Ovary (tissue), 9 donors: ENCODE results near the gene MRPS31. TPM values are rescaled to one million over a fixed set of nuclear protein-coding genes. Genes with fewer than 3 reads are reported as not detected.

Experiments used
- DNase-seq, 5 donors: peaks; one replicate each; pipeline ENCODE4 v3.0.0-alpha.2; 2019 to 2020
- H3K27ac ChIP-seq, 2 donors: fragments of 200-600 bp; one replicate each; pipeline versions ENCODE4 v1.5.1 to v1.8.0; 2019 to 2022
- H3K27me3 ChIP-seq: fragments of 200-600 bp; one replicate; pipeline ENCODE4 v1.8.0; 2022
- H3K36me3 ChIP-seq: fragments of 200-600 bp; sonication (generic); one replicate; pipeline ENCODE4 v1.5.1; 2019
- H3K4me1 ChIP-seq: one replicate; pipeline ENCODE4 v1.8.1; 2013; ENCODE audit warnings: mild to moderate bottlenecking, moderate library complexity; ENCODE audit not compliant: insufficient read depth
- H3K4me3 ChIP-seq: fragments of 200-600 bp; sonication (generic); one replicate; pipeline ENCODE4 v1.5.1; 2017
- H3K9me3 ChIP-seq, 2 donors: fragments of 200-600 bp in 1 of 2; sonication (generic) in 1 of 2; one replicate each; pipeline versions ENCODE4 v1.5.1 to v1.8.1; 2013 to 2019; ENCODE audit warnings: mild to moderate bottlenecking in 1 of 2, moderate library complexity in 1 of 2
- CTCF ChIP-seq, 3 donors: fragments of 450-650 bp in 2 of 3; fragments of 200-600 bp in 1 of 3; IDR thresholded peaks; one replicate each; pipeline versions ENCODE4 v1.5.1 to v1.8.0; 2016 to 2022; ENCODE audit warnings: antibody characterized with exemption in 3 of 3, mild to moderate bottlenecking in 1 of 3
- EP300 ChIP-seq: sonication (generic); formaldehyde crosslinking; IDR thresholded peaks from one replicate; pipeline ENCODE4 v1.6.1; 2017; ENCODE audit warnings: antibody characterized with exemption
- POLR2A ChIP-seq: fragments of 450-650 bp; IDR thresholded peaks from one replicate; pipeline ENCODE4 v1.6.1; 2017; ENCODE audit warnings: antibody characterized with exemption, mild to moderate bottlenecking, moderate library complexity
- WGBS, 3 donors: extraction: QIAGEN DNeasy Blood & Tissue Kit in 1 of 3; methylation state at CpG; one replicate each; pipeline versions ENCODE4 v1.1.5 to v1.1.7; 2013 to 2017; 5-methylcytosine and 5-hydroxymethylcytosine counted together
- intact Hi-C, 4 donors: fragments of 100-400 bp; cut with DNase I; formaldehyde crosslinking; loops; one replicate each; pipeline versions ENCODE4 v1.11.0 to v1.15.1; 2022 to 2023
- polyA plus RNA-seq, 2 donors: library from polyadenylated mRNA; stranded (reverse); fragments of 200-250 nt in 1 of 2; fragments of 350-450 nt in 1 of 2; fragmentation: Illumina TruSeq in 1 of 2; extraction: RNeasy Lipid Tissue Mini Kit (QIAGEN cat#74804) in 1 of 2; gene quantifications; one replicate each; pipeline ENCODE4 v1.2.3, GENCODE V29; 2013 to 2014
- total RNA-seq, 7 donors: library from RNA; depleted of rRNA in 2 of 7; stranded (reverse); fragments of >200 nt in 2 of 7; fragmentation: NEBNext Ultra II Directional in 3 of 7; extraction: Animal tissue kit (Norgen Biotek cat#: 25700) in 3 of 7; gene quantifications; one replicate each; pipeline versions ENCODE4 v1.1.0 to v1.2.4, GENCODE V29; 2016 to 2023
- donor health status: DM: no; HTN: no; CAD: no; lungs with moderate emphysema.
- donor health status: DM: no; HTN: no; CAD: no.
- donor health status: Bipolar disorder and iron deficiency.
- donor health status: DM: yes; HTN: yes; CAD: no.
- donor health status: DM: no; HTN: no; CAD: no.
- donor health status: DM: yes; HTN: yes; CAD: no.

The MRPS31 gene
- total and polyA plus RNA-seq, 9 donors: 17.2 to 27.1 (median 21.1) TPM

GRCh38 chr13:40772765-40773473, 1.9 kb upstream of the MRPS31 start:
- no peaks in the 10 kb centered on the region for H3K36me3 ChIP-seq
- WGBS, 3 donors: 81 to 89% (median 82%) methylated on average over 6 of the region's 6 CpGs
- no peak for DNase-seq
- H3K4me3 ChIP-seq: no peak overlapping the region
- H3K4me1 ChIP-seq: peaks cover 4% of the 10 kb centered on the region
- H3K27me3 ChIP-seq: no peaks in the 10 kb centered on the region
- TF ChIP-seq POLR2A: no peak
- TF ChIP-seq CTCF (IDR thresholded peaks at IDR 0.05): no peak
- TF ChIP-seq EP300: no peak
- no peak overlapping the region for H3K27ac ChIP-seq
- no peaks in the 10 kb centered on the region for H3K9me3 ChIP-seq
- intact Hi-C loops: loop anchor here in 1 of 4 donors (10.0 kb wide), 1 partner anchor 1088 kb away; no protein-coding TSS in a partner anchor

- 0 to 1% (median 0%) methylated on average over 9 of the region's 9 CpGs for WGBS, 3 donors
- H3K27ac ChIP-seq: peak overlapping the region; percentile 21 to 77
- H3K36me3 ChIP-seq: no peaks in the 10 kb centered on the region
- no peaks in the 10 kb centered on the region for H3K9me3 ChIP-seq
- H3K27me3 ChIP-seq: no peaks in the 10 kb centered on the region
- peaks cover 5% of the 10 kb centered on the region for H3K4me1 ChIP-seq
- TF ChIP-seq EP300 (no peak), CTCF (IDR thresholded peaks at IDR 0.05) (no peak), POLR2A (no peak)
- peak overlapping the region; percentile 48 for H3K4me3 ChIP-seq
- intact Hi-C loops: loop anchor here in 1 of 4 donors (10.0 kb wide), 1 partner anchor 1086 kb away; no protein-coding TSS in a partner anchor
- DNase-seq: no peak
Measured at GRCh38 chr13:40770609-40770933, 419 bp downstream of the MRPS31 start.

GRCh38 chr13:40769970-40770369, 1.0 kb downstream of the MRPS31 start:
- TF ChIP-seq CTCF (IDR thresholded peaks at IDR 0.05) (no peak), EP300 (no peak), POLR2A (no peak)
- DNase-seq: no peak
- H3K4me1 ChIP-seq: peaks cover 5% of the 10 kb centered on the region
- H3K4me3 ChIP-seq: peak overlapping the region; percentile 48
- no peaks in the 10 kb centered on the region for H3K27me3 ChIP-seq
- H3K9me3 ChIP-seq: no peaks in the 10 kb centered on the region
- 63 to 78% (median 70%) methylated on average over 6 of the region's 6 CpGs for WGBS, 3 donors
- intact Hi-C loops: loop anchor here in 1 of 4 donors (10.0 kb wide), 1 partner anchor 1085 kb away; no protein-coding TSS in a partner anchor
- H3K27ac ChIP-seq: no peak overlapping the region
- H3K36me3 ChIP-seq: no peaks in the 10 kb centered on the region

- Histone ChIP-seq H3K4me1 (peaks cover 5% of the 10 kb centered on the region), H3K27ac (no peak overlapping the region), H3K36me3 (no peaks in the 10 kb centered on the region), H3K27me3 (no peaks in the 10 kb centered on the region), H3K4me3 (no peak overlapping the region), H3K9me3 (no peaks in the 10 kb centered on the region)
- no peak for DNase-seq
- intact Hi-C loops: no loop called here
- 95 to 99% (median 95%) methylated on average over 1 of the region's 1 CpG for whole genome bisulfite sequencing, 3 donors
- TF ChIP-seq EP300 (no peak), CTCF (IDR thresholded peaks at IDR 0.05) (no peak), POLR2A (no peak)
Measured at GRCh38 chr13:40765602-40766001, 5.4 kb downstream of the MRPS31 start.
